ENCODE measurements around the gene TSPAN16. TPM values are rescaled to one million over a fixed set of nuclear protein-coding genes. Genes with fewer than 3 reads are reported as not detected.
A peak's percentile ranks its signal among the peaks of the same experiment; 100 is the strongest.

TSPAN16 gene
- total and polyA plus RNA-seq, 10 donors = not detected

GRCh38 chr19:11355160-11356073 is 59.5 kb downstream of the TSPAN16 start, which contains the start of gene PLPPR2:
Gene PLPPR2, plus strand, starts transcription at chr19:11355432. Its CDS starts 2,242 bp downstream, at chr19:11357674.
- peaks cover 0 to 9% (median 0%) of the 10 kb centered on the region in 7 donors for H3K27me3 ChIP-seq (replicated peaks in 1 of 7)
- peak; percentile 79 to 88 (median 87) for TF ChIP-seq POLR2AphosphoS5 (IDR thresholded peaks at IDR 0.05)
- no peak for TF ChIP-seq CTCF (IDR thresholded peaks at IDR 0.05 in 8 of 11, conservative IDR thresholded peaks at IDR 0.05 in 3 of 11)
- TF ChIP-seq POLR2A (IDR thresholded peaks at IDR 0.05) = peak in 1 of 3 donors; percentile 26
- peak within 1 kb of the TSS; percentile 34 to 76 (median 51) for H3K4me3 ChIP-seq
- H3K9me3 ChIP-seq = no peaks in the 10 kb centered on the region
- peaks cover 0 to 36% (median 0%) of the 10 kb centered on the region in 6 donors for H3K36me3 ChIP-seq
- peaks cover 0 to 38% (median 14%) of the 10 kb centered on the region in 6 donors for H3K4me1 ChIP-seq
- DNase-seq = peak; percentile 95
- intact Hi-C loops (cut with DNase I; ENCODE audit: low total_unique reads) = no loop called here
- 3 to 7% (median 5%) methylated on average over 41 to 62 of the region's 62 CpGs for WGBS, 5 donors
- H3K27ac ChIP-seq = peak within 1 kb of the TSS in 7 of 8 donors; percentile 48 to 92 (median 79)

GRCh38 chr19:11356074-11356397 is 60.1 kb downstream of the TSPAN16 start:
- DNase-seq = no peak
- H3K4me1 ChIP-seq = peaks cover 0 to 39% (median 14%) of the 10 kb centered on the region in 6 donors
- H3K4me3 ChIP-seq = peak overlapping the region; percentile 34 to 76 (median 51)
- peaks cover 0 to 9% (median 0%) of the 10 kb centered on the region in 7 donors for H3K27me3 ChIP-seq (replicated peaks in 1 of 7)
- 81 to 89% (median 86%) methylated on average over 6 of the region's 6 CpGs for WGBS, 5 donors
- peak overlapping the region in 3 of 8 donors; percentile 79 to 92 (median 84) for H3K27ac ChIP-seq
- TF ChIP-seq CTCF (IDR thresholded peaks at IDR 0.05 in 8 of 11, conservative IDR thresholded peaks at IDR 0.05 in 3 of 11) (no peak), POLR2A (IDR thresholded peaks at IDR 0.05) (no peak), POLR2AphosphoS5 (IDR thresholded peaks at IDR 0.05) (no peak)
- H3K36me3 ChIP-seq = peaks cover 0 to 38% (median 0%) of the 10 kb centered on the region in 6 donors
- intact Hi-C loops (cut with DNase I; ENCODE audit: low total_unique reads) = no loop called here
- H3K9me3 ChIP-seq = no peaks in the 10 kb centered on the region

- 74 to 84% (median 83%) methylated on average over 10 to 11 of the region's 11 CpGs for WGBS, 5 donors
- H3K4me1 ChIP-seq = peaks cover 0 to 48% (median 17%) of the 10 kb centered on the region in 6 donors
- intact Hi-C loops (cut with DNase I; ENCODE audit: low total_unique reads) = no loop called here
- H3K36me3 ChIP-seq = peaks cover 0 to 47% (median 3%) of the 10 kb centered on the region in 6 donors
- TF ChIP-seq POLR2AphosphoS5 (IDR thresholded peaks at IDR 0.05) = peak in 1 of 3 donors; percentile 24
- TF ChIP-seq CTCF (IDR thresholded peaks at IDR 0.05 in 8 of 11, conservative IDR thresholded peaks at IDR 0.05 in 3 of 11) = no peak
- no peak for DNase-seq
- no peak overlapping the region for H3K27ac ChIP-seq
- H3K4me3 ChIP-seq = no peak overlapping the region
- H3K9me3 ChIP-seq = no peaks in the 10 kb centered on the region
- peaks cover 0 to 9% (median 0%) of the 10 kb centered on the region in 7 donors for H3K27me3 ChIP-seq (replicated peaks in 1 of 7)
Observed at GRCh38 chr19:11356676-11357550, 61.0 kb downstream of the TSPAN16 start.

All from spleen (tissue), 11 donors.